Stimulated activated CD8-positive, alpha-beta memory T cell treated with anti-CD3 and anti-CD28 coated beads, Interleukin-2, amount 100 ng/mL, for 1 hour (primary cell): ENCODE data around the gene PXMP4.
A peak's percentile ranks its signal among the peaks of the same experiment; 100 is the strongest.
"Not testable (repeated sequence)": the region's sequence is repeated elsewhere in the genome, so short reads cannot be mapped to it uniquely, and the experiment has no call there.

Experiments
- DNase-seq, 2 donors: peaks; one replicate each; pipeline ENCODE4 v3.0.0-alpha.2; 2020; ENCODE audit warnings: low read depth in 2 of 2

Gene PXMP4

GRCh38 chr20:33703498-33704137 lies 16.5 kb downstream of the PXMP4 start:
- no peak for DNase-seq

GRCh38 chr20:33702861-33703260 lies 17.2 kb downstream of the PXMP4 start:
- no peak for DNase-seq

GRCh38 chr20:33701629-33702450 lies 18.3 kb downstream of the PXMP4 start:
- DNase-seq, result no peak

- not testable (repeated sequence) for DNase-seq
Observed at GRCh38 chr20:33700696-33701441, 19.2 kb downstream of the PXMP4 start.

DNA sequence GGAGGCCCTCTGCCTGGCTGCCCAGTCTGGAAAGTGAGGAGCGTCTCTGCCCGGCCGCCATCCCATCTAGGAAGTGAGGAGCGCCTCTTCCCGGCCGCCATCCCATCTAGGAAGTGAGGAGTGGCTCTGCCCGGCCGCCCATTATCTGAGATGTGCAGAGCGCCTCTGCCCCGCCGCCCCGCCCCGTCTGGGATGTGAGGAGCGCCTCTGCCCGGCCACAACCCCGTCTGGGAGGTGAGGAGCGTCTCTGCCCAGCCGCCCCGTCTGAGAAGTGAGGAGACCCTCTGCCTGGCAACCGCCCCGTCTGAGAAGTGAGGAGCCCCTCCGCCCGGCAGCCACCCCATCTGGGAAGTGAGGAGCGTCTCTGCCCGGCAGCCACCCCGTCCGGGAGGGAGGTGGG lies 21.1 kb downstream of the PXMP4 start:
- DNase-seq, result not testable (repeated sequence)

DNA sequence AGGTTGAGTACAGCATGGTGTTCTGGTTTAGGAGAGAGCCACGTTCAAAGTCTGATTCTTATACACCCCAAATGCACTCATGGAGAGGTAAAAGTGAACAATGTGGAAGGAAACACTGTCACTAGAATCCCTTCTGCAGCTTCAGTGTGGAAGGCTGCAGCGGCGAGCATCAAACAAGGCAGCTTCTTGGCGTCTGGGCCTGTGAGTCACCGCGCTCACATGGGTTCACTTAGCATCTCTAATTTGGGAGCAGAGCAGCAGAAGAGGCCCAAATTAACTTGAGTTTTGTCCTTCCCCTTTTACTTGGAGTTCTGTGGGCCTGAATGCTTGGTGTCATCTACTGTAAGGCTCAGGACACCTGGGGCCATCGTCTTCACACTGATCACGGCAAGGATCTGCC lies 23.0 kb downstream of the PXMP4 start:
- no peak for DNase-seq

DNA sequence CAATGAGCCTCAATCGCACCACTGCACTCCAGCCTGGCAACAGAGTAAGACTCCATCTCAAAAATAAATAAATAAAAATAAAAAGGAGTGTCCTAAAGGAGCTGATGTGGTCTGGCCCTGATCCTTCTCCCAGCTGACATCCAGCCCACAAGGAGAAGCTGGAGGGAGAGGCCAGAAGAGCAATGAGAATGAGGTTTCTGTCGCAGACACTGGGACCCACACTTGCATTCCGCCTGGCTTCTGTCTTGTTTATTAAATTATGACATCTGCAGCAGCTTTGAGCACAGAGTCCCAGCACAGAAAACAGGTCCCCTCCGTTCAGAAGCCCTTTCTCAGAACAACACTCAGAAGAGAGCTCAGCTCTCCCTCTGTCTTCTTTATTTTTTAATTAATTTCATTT lies 23.7 kb downstream of the PXMP4 start:
- DNase-seq, result no peak

GRCh38 chr20:33694639-33695012 lies 25.5 kb downstream of the PXMP4 start:
- no peak for DNase-seq

DNA sequence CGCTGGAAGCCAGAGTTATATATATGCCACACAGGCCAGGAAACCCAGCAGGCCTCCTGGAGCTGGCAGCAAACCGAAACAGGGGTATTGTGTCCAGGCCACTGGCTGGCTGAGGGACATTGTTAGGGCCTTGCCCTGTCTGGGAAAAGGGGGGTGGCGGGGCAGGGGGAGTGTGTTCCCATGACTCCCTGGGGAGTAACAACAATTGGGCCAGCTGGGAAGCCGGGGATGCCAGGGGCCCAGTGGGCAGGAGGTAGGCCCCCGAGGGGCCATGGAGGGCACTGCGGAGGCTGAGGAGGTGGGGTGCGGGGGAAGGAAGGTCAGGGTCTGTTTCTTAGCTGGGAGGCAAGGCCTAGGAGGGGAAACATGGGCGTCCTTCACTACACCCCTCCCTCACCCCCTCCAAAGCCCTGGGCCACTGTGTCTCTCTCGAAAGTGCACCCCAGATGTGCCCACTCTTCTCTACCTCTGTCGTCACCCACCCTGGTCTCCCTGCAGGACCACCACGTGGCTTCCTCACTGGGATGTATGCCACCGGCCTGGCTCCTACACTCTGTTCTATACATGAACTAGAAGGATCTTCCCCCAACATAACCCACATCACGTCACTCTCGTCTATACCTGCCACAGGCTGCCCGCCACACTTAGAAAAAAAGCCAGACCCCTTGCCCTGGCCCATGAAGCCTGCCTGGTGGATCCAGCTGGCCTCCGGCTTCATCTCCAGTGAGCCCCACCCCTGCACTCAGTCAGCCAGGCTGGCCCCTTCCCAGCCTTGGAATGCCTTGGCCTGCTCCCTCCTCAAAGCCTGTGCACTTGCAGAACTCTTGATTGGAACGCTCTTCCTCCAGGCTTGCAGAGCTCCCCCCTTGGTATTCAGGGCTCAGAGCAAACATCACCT lies 26.1 kb downstream of the PXMP4 start:
- no peak for DNase-seq

DNA sequence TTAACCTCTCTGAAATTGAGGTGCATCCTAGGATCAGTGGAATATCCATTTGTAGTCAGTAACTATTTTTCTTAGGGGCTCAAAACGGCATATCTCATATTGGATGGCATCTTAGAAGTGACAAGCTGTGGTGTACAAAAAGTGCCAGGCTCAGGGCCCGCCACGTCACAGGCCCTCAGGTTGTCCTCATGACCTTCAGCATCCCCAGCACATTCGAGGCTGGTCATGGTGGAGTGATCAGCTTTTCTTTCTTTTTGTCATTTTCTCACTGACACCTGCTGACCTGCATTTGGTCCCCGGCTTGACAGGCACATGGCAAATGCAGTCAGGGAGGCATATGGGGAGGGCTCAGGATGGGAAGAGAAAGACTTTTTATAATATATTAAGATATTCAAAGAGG lies 26.8 kb downstream of the PXMP4 start:
- DNase-seq, result no peak

DNA sequence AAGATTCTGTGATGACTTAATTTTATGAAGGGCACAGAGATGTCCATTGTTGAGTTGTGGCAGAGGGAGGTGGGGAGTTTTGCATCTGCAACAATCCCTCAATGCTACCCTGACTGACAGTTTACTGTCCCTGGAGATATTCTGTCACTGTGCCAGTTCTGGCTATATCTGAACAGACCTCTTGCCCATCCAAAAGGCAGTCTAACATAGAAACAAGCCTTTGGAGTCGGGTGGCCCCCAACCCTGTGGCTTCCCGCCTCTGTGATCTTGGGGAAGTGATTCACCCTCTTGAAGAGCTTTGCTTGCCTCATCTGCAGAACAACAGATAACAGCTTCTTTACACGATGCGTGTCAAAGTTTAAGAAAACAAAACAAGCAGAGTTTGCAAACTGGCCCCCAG lies 30.1 kb downstream of the PXMP4 start:
- DNase-seq, result no peak

- no peak for DNase-seq
Observed at GRCh38 chr20:33689493-33689892, 30.6 kb downstream of the PXMP4 start.

DNA sequence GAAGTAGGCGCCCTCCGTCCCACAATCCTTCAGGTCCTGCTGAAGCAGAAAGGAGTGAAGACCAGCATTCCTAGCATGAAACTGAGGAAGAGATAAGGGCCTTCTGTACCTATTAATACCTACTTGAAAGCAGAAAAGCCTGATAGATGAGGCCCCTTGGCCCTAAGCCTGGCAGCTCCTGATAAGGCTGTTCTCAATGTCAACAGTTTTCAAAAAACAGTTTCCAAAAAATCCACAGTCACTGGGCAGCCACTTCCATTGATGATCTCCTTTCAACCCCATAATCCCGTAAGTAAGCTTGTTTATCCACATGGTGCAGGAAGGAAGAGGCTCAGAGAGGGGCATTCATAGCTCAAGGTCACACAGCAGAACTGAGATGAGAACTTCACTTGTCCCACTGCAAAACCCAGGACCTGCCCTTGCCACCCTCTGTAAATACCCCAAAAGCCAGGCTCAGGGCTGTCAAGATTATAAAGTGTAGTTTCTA lies 31.1 kb downstream of the PXMP4 start:
- DNase-seq, result no peak

- no peak for DNase-seq
Observed at GRCh38 chr20:33687993-33688937, 31.8 kb downstream of the PXMP4 start.

DNA sequence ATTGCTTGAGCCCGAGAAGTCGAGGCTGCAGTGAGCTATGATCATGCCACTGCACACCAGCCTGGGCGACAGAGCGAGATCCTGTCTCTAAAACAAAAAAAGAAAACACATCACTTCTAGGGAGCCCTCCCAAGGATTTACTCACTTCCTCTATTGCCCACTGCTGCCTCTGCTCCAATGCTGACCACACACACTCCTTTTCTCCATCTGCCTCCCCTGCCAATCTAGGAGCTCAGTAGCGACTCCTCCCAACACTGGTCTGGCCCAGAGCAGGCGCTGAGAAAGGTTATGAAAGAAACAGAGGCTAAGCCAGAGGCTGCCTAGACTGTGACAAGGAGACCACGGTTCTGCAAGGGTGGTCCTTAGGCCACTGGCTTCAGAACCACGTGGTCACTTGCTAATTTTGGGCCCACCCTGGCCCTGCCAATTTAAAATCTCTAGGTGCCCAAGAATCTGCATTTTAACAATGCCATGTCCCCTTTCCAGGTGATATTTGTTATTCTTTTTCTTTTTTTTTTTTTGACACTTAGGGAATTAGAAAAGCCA lies 32.7 kb downstream of the PXMP4 start:
- no peak for DNase-seq

DNA sequence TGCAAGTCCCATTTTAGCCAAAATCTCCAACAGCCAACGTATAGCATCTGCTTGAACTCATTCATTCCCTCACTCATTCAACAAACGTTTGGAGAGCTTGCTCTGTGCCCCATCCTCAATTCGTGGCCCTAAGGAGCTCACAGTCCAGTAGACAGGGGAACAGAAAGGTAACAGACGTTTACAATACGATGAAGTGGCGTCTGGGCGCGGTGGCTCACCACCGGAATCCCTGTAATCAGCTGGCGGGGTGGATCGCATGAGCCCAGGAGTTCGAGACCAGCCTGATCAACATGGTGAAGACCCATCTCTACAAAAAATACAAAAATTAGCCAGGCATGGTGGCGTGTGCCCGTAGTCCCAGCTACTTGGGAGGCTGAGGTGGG lies 33.1 kb downstream of the PXMP4 start:
- DNase-seq, result no peak

GRCh38 chr20:33686100-33686983 lies 33.8 kb downstream of the PXMP4 start, which contains the start of gene E2F1:
E2F1 (minus strand) TSS chr20:33686385; CDS start chr20:33686264, 121 bp downstream.
- peak; percentile 88 to 89 for DNase-seq

- DNase-seq, result no peak
Observed at GRCh38 chr20:33685328-33686099, 34.6 kb downstream of the PXMP4 start.
